K562 (cell line): Measurements from ENCODE around the gene DAZAP1. TPM values are rescaled to one million over a fixed set of nuclear protein-coding genes. Genes with fewer than 3 reads are reported as not detected.

Experiments
- BACH1 ChIP-seq: fragments of 200-800 bp; sonication (Bioruptor generic); IDR thresholded peaks from 2 replicates; pipeline ENCODE4 v1.6.1; 2016; ENCODE audit warnings: missing genetic modification characterization, missing compliant biosample characterization
- EGR1 ChIP-seq: fragments of 450-650 bp; conservative IDR thresholded peaks from 2 replicates; pipeline ENCODE4 v1.6.1; 2017; ENCODE audit warnings: mild to moderate bottlenecking
- ETS2 ChIP-seq: IDR thresholded peaks from 2 replicates; pipeline ENCODE4 v1.6.1; 2016; ENCODE audit warnings: borderline replicate concordance, missing genetic modification characterization, mild to moderate bottlenecking, moderate library complexity, missing compliant biosample characterization; ENCODE audit not compliant: poor library complexity, severe bottlenecking
- MAX ChIP-seq: sonication (generic); formaldehyde crosslinking; IDR thresholded peaks from 2 replicates; pipeline ENCODE4 v1.9.0; 2022; ENCODE audit warnings: mild to moderate bottlenecking, missing genetic modification reagents
- MTA2 ChIP-seq: fragments of 450-650 bp; IDR thresholded peaks from 2 replicates; pipeline ENCODE4 v1.6.1; 2016; ENCODE audit warnings: low read depth
- RBM22 ChIP-seq: fragments of 200-400 bp; formaldehyde crosslinking; IDR thresholded peaks from 2 replicates; pipeline ENCODE4 v1.6.1; 2018; ENCODE audit warnings: low read length, low read depth; ENCODE audit not compliant: poor library complexity, severe bottlenecking
- ZNF592 ChIP-seq: fragments of 450-650 bp; IDR thresholded peaks from 2 replicates; pipeline ENCODE4 v1.6.1; 2017; ENCODE audit warnings: antibody characterized with exemption, mild to moderate bottlenecking
- ZNF79 ChIP-seq: fragments of 250-450 bp; sonication (Bioruptor Pico); IDR thresholded peaks from 2 replicates; pipeline ENCODE4 v1.4.0; 2020; ENCODE audit warnings: low read depth, mild to moderate bottlenecking, moderate library complexity
- polyA plus RNA-seq, 8 experiments: library from polyadenylated mRNA; depleted of rRNA in 4 of 8; stranded (reverse) in 5 of 8; unstranded in 3 of 8; fragments of >200 nt; fragmentation: Nextera tagmentation in 2 of 8; fragmentation: Illumina TruSeq in 1 of 8; extraction: Ambion mirVana in 2 of 8; extraction: Trizol in 1 of 8; gene quantifications; 2 replicates each; pipeline versions ENCODE4 v1.2.1 to v1.2.3, GENCODE V29; 2011 to 2014; ENCODE audit warnings: inconsistent platforms in 1 of 8, missing spikeins in 1 of 8
- total RNA-seq, 7 experiments: library from RNA; depleted of rRNA in 6 of 7; stranded (reverse); fragments of >200 nt in 6 of 7; fragmentation: Illumina TruSeq in 2 of 7; extraction: Trizol in 2 of 7; gene quantifications; 2 replicates each; pipeline versions ENCODE4 v1.2.1 to v1.2.3, GENCODE V29; 2011 to 2021; ENCODE audit warnings: low replicate concordance in 1 of 7
- TF ChIP-seq, protein P1 (sequence below), 2 experiments: fragments of 450-650 bp in 1 of 2; sonication (generic) in 1 of 2; formaldehyde crosslinking in 1 of 2; IDR thresholded peaks; 2 replicates each; pipeline versions ENCODE4 v1.7.1 to v1.9.0; 2016 to 2022; ENCODE audit warnings: inconsistent platforms in 1 of 2, mild to moderate bottlenecking in 1 of 2, missing genetic modification reagents in 1 of 2
- TF ChIP-seq, protein P2 (sequence below): fragments of 250-450 bp; sonication (Bioruptor Pico); IDR thresholded peaks from 2 replicates; pipeline ENCODE4 v1.5.0; 2022; ENCODE audit warnings: mild to moderate bottlenecking

DAZAP1 gene
- total and polyA plus RNA-seq, 9 of the 15 experiments (the other 6 are each of a cell fraction or from before 2014, with no cell fraction given): 10.8 to 289 (median 142) TPM

- TF ChIP-seq, protein P1, sequence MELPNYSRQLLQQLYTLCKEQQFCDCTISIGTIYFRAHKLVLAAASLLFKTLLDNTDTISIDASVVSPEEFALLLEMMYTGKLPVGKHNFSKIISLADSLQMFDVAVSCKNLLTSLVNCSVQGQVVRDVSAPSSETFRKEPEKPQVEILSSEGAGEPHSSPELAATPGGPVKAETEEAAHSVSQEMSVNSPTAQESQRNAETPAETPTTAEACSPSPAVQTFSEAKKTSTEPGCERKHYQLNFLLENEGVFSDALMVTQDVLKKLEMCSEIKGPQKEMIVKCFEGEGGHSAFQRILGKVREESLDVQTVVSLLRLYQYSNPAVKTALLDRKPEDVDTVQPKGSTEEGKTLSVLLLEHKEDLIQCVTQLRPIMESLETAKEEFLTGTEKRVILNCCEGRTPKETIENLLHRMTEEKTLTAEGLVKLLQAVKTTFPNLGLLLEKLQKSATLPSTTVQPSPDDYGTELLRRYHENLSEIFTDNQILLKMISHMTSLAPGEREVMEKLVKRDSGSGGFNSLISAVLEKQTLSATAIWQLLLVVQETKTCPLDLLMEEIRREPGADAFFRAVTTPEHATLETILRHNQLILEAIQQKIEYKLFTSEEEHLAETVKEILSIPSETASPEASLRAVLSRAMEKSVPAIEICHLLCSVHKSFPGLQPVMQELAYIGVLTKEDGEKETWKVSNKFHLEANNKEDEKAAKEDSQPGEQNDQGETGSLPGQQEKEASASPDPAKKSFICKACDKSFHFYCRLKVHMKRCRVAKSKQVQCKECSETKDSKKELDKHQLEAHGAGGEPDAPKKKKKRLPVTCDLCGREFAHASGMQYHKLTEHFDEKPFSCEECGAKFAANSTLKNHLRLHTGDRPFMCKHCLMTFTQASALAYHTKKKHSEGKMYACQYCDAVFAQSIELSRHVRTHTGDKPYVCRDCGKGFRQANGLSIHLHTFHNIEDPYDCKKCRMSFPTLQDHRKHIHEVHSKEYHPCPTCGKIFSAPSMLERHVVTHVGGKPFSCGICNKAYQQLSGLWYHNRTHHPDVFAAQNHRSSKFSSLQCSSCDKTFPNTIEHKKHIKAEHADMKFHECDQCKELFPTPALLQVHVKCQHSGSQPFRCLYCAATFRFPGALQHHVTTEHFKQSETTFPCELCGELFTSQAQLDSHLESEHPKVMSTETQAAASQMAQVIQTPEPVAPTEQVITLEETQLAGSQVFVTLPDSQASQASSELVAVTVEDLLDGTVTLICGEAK (IDR thresholded peaks at IDR 0.05): no peak
- TF ChIP-seq, protein P1 (CRISPR knock-in tag; IDR thresholded peaks at IDR 0.05): no peak
- TF ChIP-seq, protein P2, sequence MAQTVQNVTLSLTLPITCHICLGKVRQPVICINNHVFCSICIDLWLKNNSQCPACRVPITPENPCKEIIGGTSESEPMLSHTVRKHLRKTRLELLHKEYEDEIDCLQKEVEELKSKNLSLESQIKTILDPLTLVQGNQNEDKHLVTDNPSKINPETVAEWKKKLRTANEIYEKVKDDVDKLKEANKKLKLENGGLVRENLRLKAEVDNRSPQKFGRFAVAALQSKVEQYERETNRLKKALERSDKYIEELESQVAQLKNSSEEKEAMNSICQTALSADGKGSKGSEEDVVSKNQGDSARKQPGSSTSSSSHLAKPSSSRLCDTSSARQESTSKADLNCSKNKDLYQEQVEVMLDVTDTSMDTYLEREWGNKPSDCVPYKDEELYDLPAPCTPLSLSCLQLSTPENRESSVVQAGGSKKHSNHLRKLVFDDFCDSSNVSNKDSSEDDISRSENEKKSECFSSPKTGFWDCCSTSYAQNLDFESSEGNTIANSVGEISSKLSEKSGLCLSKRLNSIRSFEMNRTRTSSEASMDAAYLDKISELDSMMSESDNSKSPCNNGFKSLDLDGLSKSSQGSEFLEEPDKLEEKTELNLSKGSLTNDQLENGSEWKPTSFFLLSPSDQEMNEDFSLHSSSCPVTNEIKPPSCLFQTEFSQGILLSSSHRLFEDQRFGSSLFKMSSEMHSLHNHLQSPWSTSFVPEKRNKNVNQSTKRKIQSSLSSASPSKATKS (CRISPR knock-in tag): no peak
- TF ChIP-seq MTA2: no peak
- TF ChIP-seq ETS2: no peak
- peak; percentile 90 for TF ChIP-seq EGR1
- TF ChIP-seq BACH1: no peak
- TF ChIP-seq RBM22: peak; percentile 78
- TF ChIP-seq ZNF79 (CRISPR knock-in tag): no peak
- TF ChIP-seq MAX: peak; percentile 32; the same call in 1 of the 2 replicates
- TF ChIP-seq ZNF592: no peak
These were observed 46.4 kb downstream of the DAZAP1 start (continued) for GRCh38 chr19:1453525-1454364.
